ENCODE measurements around the gene CGA. TPM values are rescaled to one million over a fixed set of nuclear protein-coding genes. Genes with fewer than 3 reads are reported as not detected.
"Not testable (repeated sequence)": the region's sequence is repeated elsewhere in the genome, so short reads cannot be mapped to it uniquely, and the experiment has no call there.

The CGA gene
- not detected in 2 replicates for total RNA-seq

GRCh38 chr6:87095087-87095509 lies at the start of gene CGA:
TSS of gene CGA (minus strand) at chr6:87095106. CDS start at chr6:87088200, 6,906 bp downstream.
- Mint-ChIP-seq H3K4me3 (no peak within 1 kb of the TSS), H3K9me3 (no peaks in the 10 kb centered on the region), H3K27ac (no peak within 1 kb of the TSS), H3K4me1 (peaks cover 13% of the 10 kb centered on the region), H3K36me3 (ENCODE audit: low read depth) (no peaks in the 10 kb centered on the region), H3K27me3 (peaks cover 2% of the 10 kb centered on the region)
- TF ChIP-seq CTCF (IDR thresholded peaks at IDR 0.05): no peak
- no peak for DNase-seq
- ChIA-PET CTCF (interaction anchor here (2.2 kb wide), 1 partner anchor 16 kb away, joined by 6 read pairs; no protein-coding TSS in a partner anchor), POLR2A (no interaction called here)
- no peak for ATAC-seq (ENCODE audit: low read depth)
- intact Hi-C loops (cut with micrococcal nuclease): no loop called here

- not testable (repeated sequence) for H3K27ac Mint-ChIP-seq; H3K27me3 Mint-ChIP-seq; DNase-seq; H3K9me3 Mint-ChIP-seq; H3K36me3 Mint-ChIP-seq (ENCODE audit: low read depth); H3K4me3 Mint-ChIP-seq; ATAC-seq (ENCODE audit: low read depth); H3K4me1 Mint-ChIP-seq
- intact Hi-C loops (cut with micrococcal nuclease): loop anchor here (1.0 to 5.0 kb wide), 6 partner anchors 15 to 1730 kb away; partner anchors contain the start of genes SMIM8 and ZNF292
- ChIA-PET POLR2A (interaction anchor here (1.0 kb wide), 1 partner anchor 14 kb away, joined by 4 read pairs; no protein-coding TSS in a partner anchor), CTCF (interaction anchor here (0.8 to 2.6 kb wide), 12 partner anchors 12 to 1731 kb away, joined by 3 to 12 read pairs (median 4); no protein-coding TSS in a partner anchor)
These were observed 45.0 kb upstream of the CGA start for GRCh38 chr6:87139927-87140326.

- Mint-ChIP-seq H3K36me3 (ENCODE audit: low read depth) (no peaks in the 10 kb centered on the region), H3K27ac (no peak overlapping the region), H3K4me1 (peaks cover 3% of the 10 kb centered on the region), H3K27me3 (peaks cover 4% of the 10 kb centered on the region), H3K9me3 (no peaks in the 10 kb centered on the region), H3K4me3 (no peak overlapping the region)
- CTCF ChIA-PET: interaction anchor here (0.8 to 2.6 kb wide), 19 partner anchors 8 to 1732 kb away, joined by 3 to 12 read pairs (median 4); partner anchors contain the start of gene ZNF292
- DNase-seq: no peak
- ATAC-seq (ENCODE audit: low read depth): peak; percentile 69
- intact Hi-C loops (cut with micrococcal nuclease): loop anchor here (1.0 to 5.0 kb wide), 6 partner anchors 16 to 1731 kb away; partner anchors contain the start of genes SMIM8 and ZNF292
- POLR2A ChIA-PET: no interaction called here
- peak; percentile 66 for TF ChIP-seq CTCF (IDR thresholded peaks at IDR 0.05)
These were observed 44.3 kb upstream of the CGA start for GRCh38 chr6:87139236-87139635.

- no peak for DNase-seq
- no peaks in the 10 kb centered on the region for H3K36me3 Mint-ChIP-seq (ENCODE audit: low read depth)
- H3K4me1 Mint-ChIP-seq: peaks cover 3% of the 10 kb centered on the region
- ChIA-PET POLR2A (no interaction called here), CTCF (interaction anchor here (0.6 to 1.6 kb wide), 3 partner anchors 74 to 371 kb away, joined by 3 to 4 read pairs (median 4); no protein-coding TSS in a partner anchor)
- intact Hi-C loops (cut with micrococcal nuclease): loop anchor here (5.0 kb wide), 2 partner anchors 185 to 370 kb away; partner anchors contain the start of gene SMIM8
- no peak overlapping the region for H3K4me3 Mint-ChIP-seq
- H3K27me3 Mint-ChIP-seq: peaks cover 4% of the 10 kb centered on the region
- ATAC-seq (ENCODE audit: low read depth): no peak
- H3K9me3 Mint-ChIP-seq: no peaks in the 10 kb centered on the region
- no peak overlapping the region for H3K27ac Mint-ChIP-seq
- no peak for TF ChIP-seq CTCF (IDR thresholded peaks at IDR 0.05)
These were observed 42.1 kb upstream of the CGA start for GRCh38 chr6:87136963-87137362.

GRCh38 chr6:87127737-87128136 lies 32.8 kb upstream of the CGA start:
- H3K36me3 Mint-ChIP-seq (ENCODE audit: low read depth): no peaks in the 10 kb centered on the region

More at GRCh38 chr6:87127737-87128136, 32.8 kb upstream of the CGA start:
- Mint-ChIP-seq H3K9me3 (peaks cover 2% of the 10 kb centered on the region), H3K27ac (no peak overlapping the region), H3K4me3 (no peak overlapping the region), H3K27me3 (peaks cover 4% of the 10 kb centered on the region), H3K4me1 (no peaks in the 10 kb centered on the region)
- no peak for TF ChIP-seq CTCF (IDR thresholded peaks at IDR 0.05)
- ChIA-PET POLR2A (no interaction called here), CTCF (no interaction called here)
- ATAC-seq (ENCODE audit: low read depth) (no peak), DNase-seq (no peak)
- intact Hi-C loops (cut with micrococcal nuclease): no loop called here
